Esophagus muscularis mucosa (tissue), 3 donors: ENCODE measurements around the gene METTL9.

Experiments
- POLR2A ChIP-seq: fragments of 450-650 bp; IDR thresholded peaks from one replicate; pipeline ENCODE4 v1.6.1; 2017; ENCODE audit warnings: antibody characterized with exemption, moderate library complexity, mild to moderate bottlenecking, low read depth
- POLR2AphosphoS5 ChIP-seq, 2 donors: sonication (generic); formaldehyde crosslinking; IDR thresholded peaks; one replicate each; pipeline ENCODE4 v1.6.1; 2017; ENCODE audit warnings: antibody characterized with exemption in 2 of 2
- TF ChIP-seq, protein P1 (sequence below), 3 experiments: fragments of 200-600 bp in 2 of 3; fragments of 450-650 bp in 1 of 3; sonication (generic) in 2 of 3; IDR thresholded peaks; one replicate each; pipeline ENCODE4 v1.5.1; 2017 to 2019; ENCODE audit warnings: antibody characterized with exemption in 3 of 3, mild to moderate bottlenecking in 2 of 3, moderate library complexity in 1 of 3

DNA sequence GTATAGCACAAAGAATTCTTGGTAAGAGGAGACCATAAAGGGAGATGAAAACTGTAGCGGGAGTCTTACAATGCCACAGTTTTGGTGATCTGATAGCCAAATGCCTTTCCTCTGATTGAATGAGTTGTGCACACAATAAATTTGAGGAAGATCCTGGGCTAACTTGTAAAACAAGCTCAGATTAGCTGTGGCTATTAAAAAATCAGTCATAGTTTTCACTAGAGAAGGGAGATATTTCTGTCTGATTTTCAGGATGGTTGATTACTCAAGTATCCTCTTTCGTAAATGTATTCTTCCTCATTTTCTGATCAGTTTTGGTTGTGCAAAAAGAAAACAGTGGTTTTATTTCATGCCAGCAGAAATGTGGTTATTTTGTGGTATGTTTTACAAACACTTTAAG, 9.1 kb upstream of the METTL9 start:
- TF ChIP-seq, protein P1, sequence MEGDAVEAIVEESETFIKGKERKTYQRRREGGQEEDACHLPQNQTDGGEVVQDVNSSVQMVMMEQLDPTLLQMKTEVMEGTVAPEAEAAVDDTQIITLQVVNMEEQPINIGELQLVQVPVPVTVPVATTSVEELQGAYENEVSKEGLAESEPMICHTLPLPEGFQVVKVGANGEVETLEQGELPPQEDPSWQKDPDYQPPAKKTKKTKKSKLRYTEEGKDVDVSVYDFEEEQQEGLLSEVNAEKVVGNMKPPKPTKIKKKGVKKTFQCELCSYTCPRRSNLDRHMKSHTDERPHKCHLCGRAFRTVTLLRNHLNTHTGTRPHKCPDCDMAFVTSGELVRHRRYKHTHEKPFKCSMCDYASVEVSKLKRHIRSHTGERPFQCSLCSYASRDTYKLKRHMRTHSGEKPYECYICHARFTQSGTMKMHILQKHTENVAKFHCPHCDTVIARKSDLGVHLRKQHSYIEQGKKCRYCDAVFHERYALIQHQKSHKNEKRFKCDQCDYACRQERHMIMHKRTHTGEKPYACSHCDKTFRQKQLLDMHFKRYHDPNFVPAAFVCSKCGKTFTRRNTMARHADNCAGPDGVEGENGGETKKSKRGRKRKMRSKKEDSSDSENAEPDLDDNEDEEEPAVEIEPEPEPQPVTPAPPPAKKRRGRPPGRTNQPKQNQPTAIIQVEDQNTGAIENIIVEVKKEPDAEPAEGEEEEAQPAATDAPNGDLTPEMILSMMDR (IDR thresholded peaks at IDR 0.05) = no peak
- no peak for TF ChIP-seq POLR2AphosphoS5 (IDR thresholded peaks at IDR 0.05)
- no peak for TF ChIP-seq POLR2A
